Measurements from ENCODE around the gene NCOR1.
"Not testable (repeated sequence)": the region's sequence is repeated elsewhere in the genome, so short reads cannot be mapped to it uniquely, and the experiment has no call there.

NCOR1 gene

DNA sequence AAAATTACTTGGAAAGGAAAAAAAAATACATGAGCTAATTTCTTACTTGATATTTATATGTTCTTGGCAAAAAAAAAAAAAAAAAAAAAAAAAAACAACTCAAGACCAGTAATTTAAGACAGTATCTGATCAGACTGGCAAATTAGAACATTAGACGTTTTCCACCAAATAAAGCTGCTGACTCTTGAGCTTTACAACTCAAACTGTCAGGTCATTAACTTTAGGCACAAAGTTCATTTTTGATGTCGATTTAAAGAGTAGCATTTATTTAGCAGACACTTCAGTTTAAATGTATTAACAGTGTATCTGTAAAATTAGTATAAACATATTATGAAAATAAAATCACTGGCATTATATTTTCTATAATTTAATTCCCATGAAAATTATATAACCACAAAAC, 66.7 kb downstream of the NCOR1 start:
- DNase-seq (ENCODE audit: low read depth): no peak

DNA sequence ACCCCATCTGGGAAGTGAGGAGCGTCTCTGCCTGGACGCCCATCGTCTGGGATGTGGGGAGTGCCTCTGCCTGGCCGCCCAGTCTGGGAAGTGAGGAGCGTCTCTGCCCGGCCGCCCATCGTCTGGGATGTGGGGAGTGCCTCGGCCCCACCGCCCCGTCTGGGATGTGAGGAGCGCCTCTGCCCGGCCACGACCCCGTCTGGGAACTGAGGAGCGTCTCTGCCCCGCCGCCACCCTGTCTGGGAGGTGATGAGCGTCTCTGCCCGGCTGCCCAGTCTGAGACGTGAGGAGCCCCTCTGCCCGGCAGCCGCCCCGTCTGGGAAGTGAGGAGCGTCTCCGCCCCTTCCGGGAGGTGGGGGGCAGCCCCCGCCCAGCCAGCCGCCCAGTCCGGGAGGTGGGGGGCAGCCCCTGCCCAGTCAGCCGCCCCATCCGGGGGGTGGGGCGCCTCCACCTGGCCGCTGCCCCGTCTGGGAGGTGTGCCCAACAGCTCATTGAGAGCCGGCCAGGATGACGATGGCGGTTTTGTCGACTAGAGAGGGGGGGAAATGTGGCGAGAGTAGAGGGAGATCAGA, 69.9 kb downstream of the NCOR1 start:
- DNase-seq (ENCODE audit: low read depth): not testable (repeated sequence)

DNA sequence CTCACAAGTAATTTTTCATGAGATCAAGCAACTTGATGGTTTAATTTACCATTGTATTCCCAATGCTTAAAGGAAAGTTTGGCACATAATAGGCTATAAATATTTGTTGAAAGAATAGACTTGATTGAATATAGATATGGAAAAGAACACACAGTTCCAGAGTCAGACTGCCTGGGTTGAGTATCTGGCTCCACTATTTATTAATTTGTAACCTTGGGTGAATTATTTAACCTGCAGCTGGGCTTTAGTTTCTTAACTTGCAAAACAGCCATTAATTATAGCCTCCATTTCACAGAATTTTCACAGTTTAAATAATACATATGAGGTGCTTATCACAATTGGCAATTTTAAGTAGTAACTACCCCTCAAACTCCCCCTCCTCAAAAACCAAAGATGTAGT, 73.6 kb downstream of the NCOR1 start:
- no peak for DNase-seq (ENCODE audit: low read depth)

DNA sequence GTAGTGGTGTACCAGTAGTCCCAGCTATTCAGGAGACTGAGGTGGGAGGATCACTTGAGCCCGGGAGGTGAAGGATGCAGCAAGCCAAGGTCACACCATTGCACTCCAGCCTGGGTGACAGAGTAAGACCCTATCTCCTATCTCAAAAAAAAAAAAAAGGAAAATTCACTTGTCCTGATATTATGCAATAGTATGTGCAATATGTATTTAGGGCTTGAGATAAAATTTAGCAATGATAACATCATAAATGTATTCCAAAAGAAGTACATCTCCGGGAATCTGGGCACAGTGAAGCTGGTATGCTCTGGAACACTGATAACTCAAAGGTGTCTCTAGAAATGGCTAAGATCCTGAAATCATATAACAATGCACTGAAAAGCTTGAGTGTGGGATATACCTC, 74.5 kb downstream of the NCOR1 start:
- DNase-seq (ENCODE audit: low read depth): no peak

DNA sequence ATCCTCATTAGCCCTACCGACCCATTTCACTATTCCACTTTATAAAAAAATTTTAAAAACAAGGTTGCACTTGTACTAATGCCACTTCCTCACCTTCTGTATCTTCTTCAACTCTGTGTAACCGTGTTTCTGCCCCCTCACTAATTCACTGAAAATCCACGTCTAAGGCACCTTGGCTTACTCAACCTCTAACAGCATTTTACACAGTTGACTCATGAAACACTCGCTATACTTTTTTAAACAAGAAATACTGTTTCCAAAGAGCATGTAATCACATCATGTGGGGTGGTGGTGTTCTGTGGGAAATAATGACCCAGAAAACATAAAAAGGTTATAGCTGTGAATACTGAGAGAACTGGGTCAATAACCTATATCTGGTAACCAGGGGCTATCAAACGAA, 79.9 kb downstream of the NCOR1 start:
- no peak for DNase-seq (ENCODE audit: low read depth)

DNA sequence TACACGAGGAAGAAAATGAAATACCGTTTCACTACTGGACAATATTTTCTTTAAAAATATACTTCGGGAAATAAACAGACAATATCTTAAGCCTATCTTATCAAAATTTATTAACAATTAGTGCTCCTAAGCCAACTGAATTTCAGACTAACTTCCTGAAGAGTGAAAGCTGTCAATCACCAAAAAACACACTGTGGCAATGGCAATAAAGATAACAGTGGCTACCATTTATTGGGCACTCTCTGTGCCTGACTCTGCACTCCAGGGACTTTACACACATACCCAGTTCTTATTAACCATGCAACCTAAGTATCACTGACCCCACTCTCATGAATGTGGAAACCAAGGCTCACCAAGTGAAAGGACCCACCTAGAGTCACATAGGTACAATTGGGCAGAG, 83.7 kb downstream of the NCOR1 start:
- DNase-seq (ENCODE audit: low read depth): no peak

DNA sequence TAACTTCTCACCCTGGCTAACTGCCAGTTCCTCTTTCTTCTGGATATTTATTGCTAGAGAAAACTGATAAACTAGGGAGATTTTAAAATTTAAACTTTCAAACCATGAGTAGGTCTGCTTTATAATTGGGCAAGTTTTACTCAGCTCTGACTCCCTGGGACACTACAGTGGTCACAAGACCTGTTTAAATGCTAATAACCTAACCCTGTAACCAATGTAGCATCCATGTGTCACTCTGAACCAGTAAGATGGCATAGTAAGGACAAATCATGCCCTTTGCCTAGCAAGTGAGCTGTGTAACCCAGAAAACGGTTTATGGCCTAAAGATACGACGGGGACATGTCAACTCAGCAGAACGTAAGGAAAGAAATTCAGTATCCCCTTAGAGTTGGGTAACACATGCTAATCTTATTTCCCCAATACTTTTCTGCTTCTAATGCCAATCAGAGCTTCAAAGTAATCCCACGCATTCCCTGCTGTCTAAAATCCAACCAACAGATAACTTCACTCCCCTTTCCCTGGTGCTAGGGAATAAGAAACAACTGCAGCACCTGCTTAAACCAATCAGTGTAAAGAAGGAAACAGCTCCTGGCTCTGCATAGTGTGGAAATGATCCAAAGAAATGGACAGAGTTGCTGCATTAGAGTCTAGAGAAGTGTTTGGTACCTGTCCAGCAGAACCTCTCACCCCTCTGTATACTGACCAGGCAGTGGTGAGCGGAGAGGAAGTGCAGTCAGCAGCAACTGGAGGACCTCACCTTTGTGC, 85.7 kb downstream of the NCOR1 start:
- no peak for DNase-seq (ENCODE audit: low read depth)

DNA sequence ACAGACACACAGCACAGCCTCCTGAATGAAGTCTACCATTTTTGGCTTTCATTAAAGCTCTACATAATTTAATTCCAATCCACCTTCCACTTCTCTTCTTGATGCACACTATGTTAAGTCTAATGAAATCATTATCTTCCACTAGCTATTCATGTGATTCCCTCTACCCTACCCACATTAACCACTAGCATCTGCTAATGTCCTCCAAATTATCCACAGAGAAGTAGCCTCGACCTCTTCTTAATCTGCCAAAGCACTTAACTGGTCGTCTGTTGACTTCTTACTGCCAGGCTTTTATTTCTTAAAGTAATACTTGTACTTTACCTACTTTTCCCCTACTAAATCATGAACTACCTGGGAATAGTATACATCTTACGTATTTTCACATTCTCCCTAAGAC, 91.8 kb downstream of the NCOR1 start:
- DNase-seq (ENCODE audit: low read depth): no peak

DNA sequence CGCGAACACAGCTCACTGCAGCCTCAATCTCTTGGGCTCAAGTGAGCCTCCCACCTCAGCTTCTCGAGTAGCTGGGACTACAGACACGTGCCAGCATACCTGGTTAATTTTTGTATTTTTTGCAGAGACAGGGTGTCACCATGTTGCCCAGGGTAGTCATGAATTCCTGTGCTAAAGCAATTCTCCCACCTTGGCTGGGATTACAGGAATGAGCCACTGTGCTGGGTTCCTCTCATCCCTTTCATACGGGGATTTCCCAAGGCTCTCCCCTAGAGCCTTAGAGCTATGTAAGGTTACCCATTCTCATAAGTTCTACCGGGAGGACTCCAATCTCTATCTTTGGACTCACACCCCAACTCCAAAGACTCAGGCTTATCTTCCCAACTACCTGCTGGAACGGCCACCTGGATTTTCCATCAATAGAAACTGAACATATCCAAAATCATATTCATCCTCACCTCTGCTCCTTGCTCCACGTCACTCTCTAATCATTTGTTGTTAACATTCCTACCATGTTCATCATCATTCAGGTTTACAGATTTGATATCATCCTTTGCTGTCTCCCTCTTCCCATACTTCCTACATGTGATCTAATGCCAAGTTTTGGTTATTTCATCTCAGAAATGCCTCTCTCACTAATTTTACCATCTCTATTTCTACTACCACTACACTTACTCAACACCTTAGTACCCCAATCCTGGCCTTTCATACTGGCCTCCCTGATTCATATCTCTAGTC, 92.5 kb downstream of the NCOR1 start:
- no peak for DNase-seq (ENCODE audit: low read depth)

DNA sequence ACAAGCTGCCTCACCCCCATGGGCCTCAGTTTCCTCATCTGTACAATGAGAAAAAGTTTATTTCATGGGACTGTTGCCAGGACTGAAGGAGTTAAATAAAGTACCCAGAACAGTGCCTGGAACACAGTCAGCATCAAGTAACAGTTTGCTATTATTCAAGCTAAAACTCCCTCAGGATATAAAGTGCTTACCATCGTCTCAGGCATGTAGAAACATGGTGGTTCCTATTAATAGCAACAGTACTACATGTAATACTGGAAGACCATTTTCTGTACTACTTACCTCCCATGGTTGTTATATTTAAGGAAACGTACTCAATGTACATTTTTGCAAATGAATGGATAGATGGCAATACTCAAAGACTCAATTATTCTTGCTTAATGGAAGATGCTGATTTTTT, 93.4 kb downstream of the NCOR1 start:
- DNase-seq (ENCODE audit: low read depth): no peak

DNA sequence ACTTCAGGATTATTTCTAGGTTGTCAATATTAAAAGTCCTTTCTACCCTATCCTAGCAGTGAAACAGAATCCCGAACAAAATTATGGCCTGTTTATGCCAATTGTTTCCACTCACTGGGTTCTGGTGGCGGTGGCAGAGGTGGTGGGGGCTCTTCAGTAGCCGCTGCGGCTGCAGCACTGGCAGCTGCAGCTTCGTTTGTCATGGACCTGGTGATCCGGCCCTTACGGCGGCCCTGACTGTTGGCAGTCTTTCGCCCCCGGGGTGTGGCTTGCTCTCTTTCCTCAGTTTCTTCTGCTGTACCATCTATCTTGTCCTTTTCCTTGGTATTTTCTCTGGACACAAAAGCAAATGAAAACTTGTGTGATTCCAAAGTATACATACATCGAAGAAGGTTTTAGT, 94.4 kb downstream of the NCOR1 start:
- no peak for DNase-seq (ENCODE audit: low read depth)

DNA sequence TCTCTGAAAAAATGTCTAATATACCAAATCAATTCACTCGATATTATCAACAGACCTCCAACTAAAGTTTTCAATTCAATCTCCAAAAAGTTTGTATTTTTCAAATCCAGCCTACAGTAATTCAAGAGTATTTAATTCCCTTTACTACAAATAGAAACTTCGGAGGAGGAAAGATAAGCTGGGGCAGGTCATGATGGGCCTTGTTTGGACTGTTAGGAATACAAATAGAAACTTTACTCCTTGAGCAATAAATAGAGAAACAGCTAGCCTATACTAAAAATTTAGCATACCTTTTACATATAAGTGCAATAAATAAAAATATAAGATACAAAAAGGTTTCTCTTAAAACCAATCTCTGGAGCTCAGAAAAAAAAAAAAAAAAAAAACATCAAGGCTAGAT, 98.2 kb downstream of the NCOR1 start:
- DNase-seq (ENCODE audit: low read depth): no peak

DNA sequence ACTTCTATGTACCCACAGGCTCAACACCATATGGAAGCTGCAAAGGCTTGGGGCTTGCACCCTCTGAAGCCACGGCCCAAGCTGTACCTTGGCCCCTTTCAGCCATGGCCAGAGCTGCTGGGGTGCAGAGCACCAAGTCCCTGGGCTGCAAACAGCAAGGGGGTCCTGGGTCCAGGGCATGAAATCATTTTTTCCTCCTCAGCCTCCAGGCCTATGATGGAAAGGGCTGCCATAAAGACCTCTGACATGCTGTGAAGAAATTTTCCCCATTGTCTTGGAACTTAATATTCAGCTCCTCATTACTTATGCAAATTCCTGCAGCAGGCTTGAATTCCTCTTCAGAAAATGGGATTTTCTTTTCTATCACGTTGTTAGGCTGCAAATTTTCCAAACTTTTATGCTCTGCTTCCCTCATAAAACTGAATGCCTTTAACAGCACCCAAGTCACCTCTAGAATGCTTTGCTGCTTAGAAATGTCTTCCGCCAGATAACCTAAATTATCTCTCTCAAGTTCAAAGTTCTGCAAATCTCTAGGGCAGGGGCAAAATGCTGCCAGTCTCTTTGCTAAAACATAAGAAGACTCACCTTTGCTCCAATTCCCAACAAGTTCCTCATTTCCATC, 100.1 kb downstream of the NCOR1 start:
- DNase-seq (ENCODE audit: low read depth): not testable (repeated sequence)

DNA sequence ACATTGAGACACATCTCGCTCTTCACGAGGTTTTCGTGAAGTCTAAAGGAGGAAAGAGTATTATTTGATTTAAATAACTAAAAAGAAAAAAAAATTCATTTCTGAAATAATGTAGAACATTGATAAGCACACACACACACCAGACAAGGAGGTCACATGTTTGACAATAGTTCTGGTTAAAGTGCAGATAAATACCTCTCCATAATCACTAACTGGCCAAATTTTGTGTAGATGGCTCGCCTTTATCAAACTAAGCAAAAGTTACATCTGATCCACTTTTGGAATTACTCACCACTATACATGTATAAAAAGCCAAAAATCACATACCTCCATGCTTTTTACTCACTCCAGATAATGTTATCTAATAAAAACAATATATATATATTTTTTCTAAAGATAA, 106.5 kb downstream of the NCOR1 start:
- DNase-seq (ENCODE audit: low read depth): no peak

DNA sequence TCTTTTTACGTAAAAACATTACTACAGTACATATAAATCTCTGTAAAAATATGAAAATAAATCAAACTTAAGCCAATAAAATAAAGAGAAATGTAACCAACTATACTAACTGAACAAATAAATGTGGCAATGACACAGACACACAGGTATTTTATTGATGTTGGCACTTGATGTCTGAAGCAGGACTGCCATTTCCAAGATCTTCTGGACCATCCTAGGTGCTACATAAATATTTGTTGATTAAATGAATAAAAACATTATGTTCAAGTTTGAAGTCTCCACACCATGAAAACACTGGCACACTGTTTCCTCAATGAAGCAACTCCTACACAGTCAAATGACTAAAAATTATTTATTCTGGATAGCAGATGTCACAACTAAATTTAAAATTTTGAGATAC, 106.9 kb downstream of the NCOR1 start:
- no peak for DNase-seq (ENCODE audit: low read depth)

DNA sequence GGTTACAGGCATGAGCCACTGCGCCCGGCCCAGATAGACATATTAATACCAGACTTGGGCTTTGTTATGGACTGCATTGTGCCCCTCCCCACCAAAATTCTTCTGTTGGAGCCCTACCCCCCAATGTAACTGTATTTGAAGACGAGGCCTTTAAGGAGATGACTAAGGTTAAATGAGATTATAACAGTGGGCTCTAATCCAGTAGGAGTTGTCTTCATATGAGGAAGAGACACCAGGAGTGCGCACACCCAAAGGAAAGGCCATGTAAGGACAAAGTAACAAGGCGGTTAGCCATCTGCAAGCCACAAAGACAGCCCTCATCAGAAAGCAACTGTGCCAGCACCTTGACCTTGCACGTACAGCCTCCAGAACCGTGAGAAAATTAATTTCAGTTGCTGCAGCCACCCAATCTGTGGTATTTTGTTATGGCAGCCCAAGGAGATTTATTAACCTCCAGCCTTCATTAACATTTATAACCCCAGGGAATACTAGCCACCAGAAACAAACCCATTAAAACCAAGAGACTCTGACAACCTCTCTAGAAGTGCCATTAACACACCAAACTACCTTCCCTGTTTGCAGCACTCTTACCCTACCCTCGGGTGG, 108.1 kb downstream of the NCOR1 start:
- no peak for DNase-seq (ENCODE audit: low read depth)

DNA sequence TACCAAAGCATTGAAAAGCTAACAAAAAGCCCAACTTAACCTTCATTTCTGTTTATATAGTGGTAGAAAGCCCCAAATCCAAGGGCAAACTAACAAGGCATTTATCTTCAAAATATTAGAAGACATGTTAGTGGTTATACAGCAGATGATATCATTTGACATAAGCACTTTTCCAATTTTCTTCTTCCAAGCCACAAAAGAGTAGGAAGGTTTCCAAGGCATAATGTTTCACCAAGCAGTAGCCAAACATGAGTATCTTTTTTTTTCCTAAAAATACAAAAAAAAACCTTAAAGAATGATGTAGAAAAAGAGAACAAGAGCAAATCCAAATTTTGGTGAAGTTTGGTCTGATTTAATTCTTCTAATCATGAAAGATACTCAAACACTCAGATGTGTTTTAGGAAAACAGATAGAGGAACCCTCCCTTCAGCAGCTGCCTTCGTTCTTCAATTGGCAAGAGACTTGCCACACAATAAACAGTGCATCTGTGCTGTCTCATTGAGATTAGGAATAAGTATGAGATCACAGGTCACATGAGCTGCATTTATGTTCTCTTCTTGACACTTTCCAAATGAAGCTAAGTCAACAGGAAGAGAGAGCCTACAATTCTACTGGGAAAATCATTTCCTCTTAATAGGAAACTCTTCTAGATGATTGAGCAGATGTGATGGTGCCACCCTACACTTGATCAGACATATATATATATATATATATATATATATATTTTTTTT, 109.0 kb downstream of the NCOR1 start:
- DNase-seq (ENCODE audit: low read depth): no peak

DNA sequence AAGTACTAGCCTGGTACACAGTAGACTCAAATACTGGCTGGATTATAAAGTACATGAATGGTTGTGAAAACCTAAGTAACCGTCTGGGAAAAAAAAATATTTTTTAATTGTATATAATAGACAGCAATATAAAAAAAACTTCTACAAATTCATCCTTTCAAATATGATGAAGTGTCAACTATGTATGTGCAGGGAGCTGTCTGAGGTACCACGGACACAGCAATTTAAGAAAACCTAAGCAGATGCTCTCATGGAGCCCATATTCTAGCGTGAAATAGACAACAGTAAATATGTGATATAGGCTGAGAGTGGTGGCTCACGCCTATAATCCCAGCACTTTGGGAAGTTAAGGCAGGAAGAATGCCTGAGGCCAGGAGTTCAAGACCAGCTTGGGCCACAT, 111.1 kb downstream of the NCOR1 start:
- no peak for DNase-seq (ENCODE audit: low read depth)

DNA sequence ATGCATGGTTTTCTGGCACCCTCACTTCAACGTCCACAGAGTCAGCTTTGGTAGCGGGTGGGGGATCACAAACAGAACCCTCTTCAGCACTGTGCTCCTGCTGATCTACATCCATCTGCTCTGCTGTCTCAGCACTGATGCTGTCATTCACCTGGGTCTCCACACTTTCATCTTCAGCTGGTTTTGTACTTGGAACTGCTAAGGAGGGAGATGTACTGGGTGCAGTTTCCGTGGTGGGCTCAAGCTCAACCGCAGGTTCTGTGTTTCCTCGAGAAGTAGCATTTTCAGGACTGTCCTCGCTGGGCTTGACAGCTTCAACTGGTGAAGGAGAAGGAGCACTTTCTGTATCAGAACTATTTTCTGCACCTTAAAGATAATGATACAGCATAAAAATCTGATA, 113.9 kb downstream of the NCOR1 start:
- no peak for DNase-seq (ENCODE audit: low read depth)

DNA sequence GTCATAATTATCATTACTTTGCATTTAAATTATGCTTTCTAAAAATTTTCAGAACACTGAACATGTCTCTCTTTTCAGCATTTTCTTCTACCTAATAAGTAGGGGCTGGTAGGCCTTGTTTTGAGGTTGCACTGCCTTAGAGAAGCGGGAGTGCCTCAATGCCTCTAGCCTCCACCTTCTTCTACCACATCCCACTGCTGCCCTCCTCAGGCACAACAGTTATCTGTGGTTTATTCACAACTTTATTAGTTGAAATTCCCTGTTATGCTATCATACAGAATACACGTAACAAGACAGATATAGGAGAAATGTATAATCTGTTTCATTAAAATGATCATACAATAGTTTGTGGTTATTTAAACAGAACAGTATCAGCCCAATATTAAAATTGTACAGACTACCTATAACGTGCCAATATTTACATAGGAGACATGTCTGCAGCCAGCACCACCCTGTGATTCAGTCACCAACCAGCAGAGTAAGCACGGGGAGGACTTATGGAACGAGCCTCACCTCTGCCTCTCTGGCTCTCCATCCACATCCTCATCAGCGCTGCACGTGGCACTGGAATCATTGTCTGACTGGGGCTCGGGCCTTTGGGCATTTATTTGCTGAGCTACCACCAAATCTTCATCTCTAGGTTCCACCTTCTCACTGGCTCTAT, 114.5 kb downstream of the NCOR1 start:
- DNase-seq (ENCODE audit: low read depth): no peak

DNA sequence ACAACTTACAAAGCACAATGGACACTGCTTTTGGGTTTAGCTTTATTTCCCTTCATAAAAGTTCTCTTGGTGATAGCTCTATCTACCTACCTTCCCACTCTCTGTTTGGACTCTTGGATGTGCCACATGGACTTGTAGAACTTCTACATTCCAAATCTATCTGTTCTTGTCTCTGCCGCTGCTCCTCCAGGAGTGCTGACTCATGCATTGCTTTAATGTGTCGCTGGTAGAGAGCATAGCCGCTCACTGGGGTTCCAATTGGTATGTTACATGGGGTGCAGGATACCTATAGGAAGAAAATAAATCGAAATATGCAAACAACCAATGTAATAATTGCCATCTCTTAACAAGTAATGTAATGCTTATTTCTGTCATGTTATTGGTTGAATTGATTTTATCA, 123.6 kb downstream of the NCOR1 start:
- DNase-seq (ENCODE audit: low read depth): no peak

All from activated T-cell treated with anti-CD3 and anti-CD28 coated beads for 1 hour (primary cell).